ENCODE results near the gene GFPT2.

GRCh38 chr5:180338001-180338707, 15.0 kb downstream of the GFPT2 start:
- TF ChIP-seq CTCF (IDR thresholded peaks at IDR 0.05) (no peak), POLR2A (IDR thresholded peaks at IDR 0.05) (no peak)
